ENCODE results near the gene HBZ. TPM values are rescaled to one million over a fixed set of nuclear protein-coding genes. Genes with fewer than 3 reads are reported as not detected.
"Not testable (repeated sequence)": the region's sequence is repeated elsewhere in the genome, so short reads cannot be mapped to it uniquely, and the experiment has no call there.

HBZ gene
- total RNA-seq, 1 donor from 2014 or later, result not detected

GRCh38 chr16:159136-159849 is 6.8 kb downstream of the HBZ start:
- Histone ChIP-seq H3K27ac (no peak overlapping the region), H3K4me1 (peaks cover 8% of the 10 kb centered on the region), H3K27me3 (ENCODE audit: low read depth) (peaks cover 28% of the 10 kb centered on the region), H3K36me3 (no peaks in the 10 kb centered on the region), H3K9me3 (no peaks in the 10 kb centered on the region), H3K4me3 (no peak overlapping the region)
- intact Hi-C loops (cut with DNase I), result no loop called here
- DNase-seq, result no peak
- ATAC-seq, result no peak
- no peak for TF ChIP-seq CTCF (IDR thresholded peaks at IDR 0.05)

GRCh38 chr16:160242-160641 is 7.8 kb downstream of the HBZ start:
- intact Hi-C loops (cut with DNase I), result not testable (repeated sequence)
- H3K27me3 ChIP-seq (ENCODE audit: low read depth), result peaks cover 22% of the 10 kb centered on the region

GRCh38 chr16:160691-161190 is 8.3 kb downstream of the HBZ start:
- no peak overlapping the region for H3K4me3 ChIP-seq
- TF ChIP-seq CTCF (IDR thresholded peaks at IDR 0.05), result no peak
- H3K36me3 ChIP-seq, result no peaks in the 10 kb centered on the region
- no peak overlapping the region for H3K27ac ChIP-seq
- no peak for DNase-seq
- ATAC-seq, result no peak
- H3K9me3 ChIP-seq, result no peaks in the 10 kb centered on the region
- intact Hi-C loops (cut with DNase I), result no loop called here
- peaks cover 8% of the 10 kb centered on the region for H3K4me1 ChIP-seq
- peaks cover 22% of the 10 kb centered on the region for H3K27me3 ChIP-seq (ENCODE audit: low read depth)

More at GRCh38 chr16:160242-160641, 7.8 kb downstream of the HBZ start:
- not testable (repeated sequence) for H3K36me3 ChIP-seq, H3K9me3 ChIP-seq, H3K4me1 ChIP-seq, ATAC-seq, H3K27ac ChIP-seq, H3K4me3 ChIP-seq, DNase-seq

- no peaks in the 10 kb centered on the region for H3K9me3 ChIP-seq
- DNase-seq (no peak), ATAC-seq (no peak)
- H3K4me1 ChIP-seq, result peaks cover 19% of the 10 kb centered on the region
- intact Hi-C loops (cut with DNase I), result no loop called here
- no peaks in the 10 kb centered on the region for H3K36me3 ChIP-seq
- H3K27me3 ChIP-seq (ENCODE audit: low read depth), result peaks cover 37% of the 10 kb centered on the region
- no peak for TF ChIP-seq CTCF (IDR thresholded peaks at IDR 0.05)
- H3K4me3 ChIP-seq, result no peak overlapping the region
- H3K27ac ChIP-seq, result no peak overlapping the region
These were observed 10.0 kb downstream of the HBZ start for GRCh38 chr16:162271-162991.

GRCh38 chr16:163139-163538 is 10.7 kb downstream of the HBZ start:
- H3K27ac ChIP-seq, result not testable (repeated sequence)

GRCh38 chr16:163696-164095 is 11.3 kb downstream of the HBZ start:
- ATAC-seq, result peak; percentile 37 to 48
- H3K4me3 ChIP-seq; DNase-seq; H3K27ac ChIP-seq; H3K36me3 ChIP-seq; intact Hi-C loops (cut with DNase I); H3K9me3 ChIP-seq: not testable (repeated sequence)
- peaks cover 19% of the 10 kb centered on the region for H3K4me1 ChIP-seq
- peaks cover 50% of the 10 kb centered on the region for H3K27me3 ChIP-seq (ENCODE audit: low read depth)

More at GRCh38 chr16:163139-163538, 10.7 kb downstream of the HBZ start:
- H3K36me3 ChIP-seq; H3K4me3 ChIP-seq; DNase-seq; ATAC-seq; intact Hi-C loops (cut with DNase I); H3K9me3 ChIP-seq: not testable (repeated sequence)
- Histone ChIP-seq H3K27me3 (ENCODE audit: low read depth) (peaks cover 44% of the 10 kb centered on the region), H3K4me1 (peaks cover 19% of the 10 kb centered on the region)

- Histone ChIP-seq H3K27me3 (ENCODE audit: low read depth) (peaks cover 55% of the 10 kb centered on the region), H3K4me1 (peaks cover 19% of the 10 kb centered on the region)
- H3K27ac ChIP-seq; DNase-seq; H3K36me3 ChIP-seq; intact Hi-C loops (cut with DNase I); H3K4me3 ChIP-seq; H3K9me3 ChIP-seq: not testable (repeated sequence)
- ATAC-seq, result peak; percentile 27 to 42
These were observed 11.8 kb downstream of the HBZ start for GRCh38 chr16:164134-164823.
